Erythroblast (primary cell): ENCODE measurements around the gene MIA3.
"Not testable (repeated sequence)": the region's sequence is repeated elsewhere in the genome, so short reads cannot be mapped to it uniquely, and the experiment has no call there.

Source experiments
- GATA1 ChIP-seq: IDR thresholded peaks from 2 replicates; pipeline ENCODE4 v1.6.1; 2011; ENCODE audit warnings: low read depth, mild to moderate bottlenecking, control low read depth, low read length, moderate library complexity
- POLR2A ChIP-seq: IDR thresholded peaks from 2 replicates; pipeline ENCODE4 v1.6.1; 2011; ENCODE audit warnings: mild to moderate bottlenecking, low read length

DNA sequence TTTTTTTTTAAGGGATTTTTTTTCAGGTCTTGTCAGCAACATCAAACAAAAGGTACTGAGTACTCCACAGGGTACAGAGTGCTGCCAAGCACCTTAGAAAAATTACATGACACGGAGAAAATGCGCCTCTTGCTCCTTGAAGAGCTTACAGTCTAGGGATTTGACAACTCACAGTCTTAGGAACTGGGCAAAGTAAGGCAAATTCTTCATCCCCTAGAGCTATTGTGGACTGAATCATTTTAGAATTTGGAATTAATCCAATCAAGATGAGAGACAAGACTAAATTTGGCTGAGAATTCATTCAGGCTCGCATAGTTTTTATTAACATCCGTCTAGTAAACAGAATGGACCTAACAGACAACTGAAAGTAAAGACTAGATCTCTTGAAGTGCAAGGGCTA is 50.3 kb downstream of the MIA3 start:
- not testable (repeated sequence) for TF ChIP-seq POLR2A, GATA1
